Activated CD4-positive, CD25-positive, alpha-beta regulatory T cell treated with anti-CD3 and anti-CD28 coated beads, Interleukin-2, amount 50 U/mL, for 16 hours (primary cell): ENCODE measurements around the gene GCFC2.
A peak's percentile ranks its signal among the peaks of the same experiment; 100 is the strongest.

Experiments used
- DNase-seq: peaks from one replicate; pipeline ENCODE4 v3.0.0-alpha.2; 2020; ENCODE audit warnings: low read depth, low spot score

Gene GCFC2

GRCh38 chr2:75627902-75628504, 82.7 kb downstream of the GCFC2 start:
- DNase-seq, result peak; percentile 23

- no peak for DNase-seq
Measured at GRCh38 chr2:75622929-75623328, 87.8 kb downstream of the GCFC2 start.

GRCh38 chr2:75622500-75622899, 88.2 kb downstream of the GCFC2 start:
- DNase-seq, result no peak

- no peak for DNase-seq
Measured at GRCh38 chr2:75621228-75621627, 89.5 kb downstream of the GCFC2 start.

GRCh38 chr2:75619956-75620740, 90.6 kb downstream of the GCFC2 start:
- DNase-seq, result no peak

GRCh38 chr2:75616933-75617332, 93.8 kb downstream of the GCFC2 start:
- no peak for DNase-seq

- no peak for DNase-seq
Measured at GRCh38 chr2:75616406-75616805, 94.3 kb downstream of the GCFC2 start.

- DNase-seq, result no peak
Measured at GRCh38 chr2:75614162-75614651, 96.5 kb downstream of the GCFC2 start.

GRCh38 chr2:75612862-75613243, 97.9 kb downstream of the GCFC2 start:
- DNase-seq, result no peak
